Fibroblast of lung (primary cell): ENCODE data around the gene MMS22L. TPM values are rescaled to one million over a fixed set of nuclear protein-coding genes. Genes with fewer than 3 reads are reported as not detected.

Experiments
- DNase-seq, 2 donors: peaks; one replicate each; pipeline versions ENCODE4 v3.0.0 to v3.0.0-alpha.2; 2010; ENCODE audit warnings: low read depth in 2 of 2
- H2AFZ ChIP-seq: 2 replicates; pipeline ENCODE4 v1.5.1; 2012; ENCODE audit warnings: low read length, control low read depth, inconsistent platforms
- H3K27ac ChIP-seq: 2 replicates; pipeline ENCODE4 v1.5.1; 2011; ENCODE audit warnings: low read length, control low read depth; ENCODE audit not compliant: insufficient read depth
- H3K27me3 ChIP-seq: 2 replicates; pipeline ENCODE4 v1.5.1; 2011; ENCODE audit warnings: mild to moderate bottlenecking, low read length; ENCODE audit not compliant: control insufficient read depth, insufficient read depth
- H3K36me3 ChIP-seq: 2 replicates; pipeline ENCODE4 v1.5.1; 2011; ENCODE audit warnings: low read length; ENCODE audit not compliant: control insufficient read depth, insufficient read depth
- H3K4me1 ChIP-seq: 2 replicates; pipeline ENCODE4 v1.5.1; 2011; ENCODE audit warnings: low read length; ENCODE audit not compliant: control insufficient read depth, insufficient read depth; ENCODE audit errors: extremely low read depth
- H3K4me2 ChIP-seq: 2 replicates; pipeline ENCODE4 v1.5.1; 2011; ENCODE audit warnings: low read length, control low read depth; ENCODE audit not compliant: insufficient read depth; ENCODE audit errors: extremely low read depth
- H3K4me3 ChIP-seq, 4 experiments: fragments of 200-600 bp in 1 of 4; sonication (generic) in 1 of 4; replicated peaks in 1 of 4; 2 replicates each; pipeline ENCODE4 v1.5.1; 2011 to 2016; ENCODE audit warnings: low read length in 4 of 4, low read depth in 3 of 4, mild to moderate bottlenecking in 3 of 4, control low read depth in 2 of 4, inconsistent platforms in 1 of 4, mixed read lengths in 1 of 4; ENCODE audit not compliant: insufficient read depth in 1 of 4; ENCODE audit errors: control extremely low read depth in 1 of 4
- H3K79me2 ChIP-seq: 2 replicates; pipeline ENCODE4 v1.5.1; 2012; ENCODE audit warnings: mild to moderate bottlenecking, low read length, inconsistent platforms; ENCODE audit not compliant: control insufficient read depth, insufficient read depth
- H3K9ac ChIP-seq: 2 replicates; pipeline ENCODE4 v1.5.1; 2011; ENCODE audit warnings: mild to moderate bottlenecking, low read length, control low read depth; ENCODE audit not compliant: insufficient read depth
- H3K9me3 ChIP-seq: 2 replicates; pipeline ENCODE4 v1.5.1; 2012; ENCODE audit warnings: low read depth, low read length; ENCODE audit not compliant: control insufficient read depth, insufficient read depth
- H4K20me1 ChIP-seq: 2 replicates; pipeline ENCODE4 v1.5.1; 2011; ENCODE audit warnings: low read length; ENCODE audit not compliant: control insufficient read depth, insufficient read depth; ENCODE audit errors: extremely low read depth
- EZH2 ChIP-seq: IDR thresholded peaks from 2 replicates; pipeline ENCODE4 v1.5.1; 2012; ENCODE audit warnings: low read length, control low read depth, mild to moderate bottlenecking; ENCODE audit errors: missing control alignments
- polyA plus RNA-seq, 2 donors: library from polyadenylated mRNA; depleted of rRNA in 1 of 2; stranded (reverse) in 1 of 2; unstranded in 1 of 2; fragments of >200 nt; gene quantifications; 2 replicates each; pipeline ENCODE4 v1.2.1, GENCODE V29; 2011 to 2012; ENCODE audit warnings: missing spikeins in 1 of 2
- total RNA-seq: library from RNA; depleted of rRNA; stranded (reverse); fragments of >200 nt; gene quantifications from 2 replicates; pipeline ENCODE4 v1.2.1, GENCODE V29; 2014
- TF ChIP-seq, protein P1 (sequence below), 2 donors: IDR thresholded peaks in 1 of 2; conservative IDR thresholded peaks in 1 of 2; 1 replicate in 1 of 2; 2 replicates in 1 of 2; pipeline ENCODE4 v1.5.1; 2011 to 2012; ENCODE audit warnings: low read length in 2 of 2, control low read depth in 1 of 2, inconsistent platforms in 1 of 2, low read depth in 1 of 2, mild to moderate bottlenecking in 1 of 2

Gene MMS22L
- total and polyA plus RNA-seq, 2 donors (not counting 1 experiment from before 2014, with no cell fraction given) = 9.5 to 11.1 TPM

DNA sequence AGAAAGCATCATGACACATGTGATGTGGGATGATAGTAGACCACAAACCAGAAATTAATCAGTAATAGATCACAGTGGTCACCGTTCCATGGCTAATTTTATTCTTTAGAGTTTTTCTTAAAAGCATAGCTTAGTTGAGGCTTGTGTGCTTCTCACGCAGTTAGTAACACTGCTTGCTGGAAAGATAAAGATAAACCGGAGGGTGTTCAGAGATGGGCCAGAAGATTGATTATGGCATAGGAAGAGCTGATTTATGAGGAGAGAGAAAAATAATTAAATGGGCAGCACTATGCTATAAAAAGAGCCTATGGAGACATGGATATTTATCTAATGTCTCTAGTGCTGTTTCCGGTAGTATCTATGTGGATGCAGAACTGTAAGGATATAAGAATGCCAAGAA, 173.6 kb downstream of the MMS22L start:
- TF ChIP-seq, protein P1, sequence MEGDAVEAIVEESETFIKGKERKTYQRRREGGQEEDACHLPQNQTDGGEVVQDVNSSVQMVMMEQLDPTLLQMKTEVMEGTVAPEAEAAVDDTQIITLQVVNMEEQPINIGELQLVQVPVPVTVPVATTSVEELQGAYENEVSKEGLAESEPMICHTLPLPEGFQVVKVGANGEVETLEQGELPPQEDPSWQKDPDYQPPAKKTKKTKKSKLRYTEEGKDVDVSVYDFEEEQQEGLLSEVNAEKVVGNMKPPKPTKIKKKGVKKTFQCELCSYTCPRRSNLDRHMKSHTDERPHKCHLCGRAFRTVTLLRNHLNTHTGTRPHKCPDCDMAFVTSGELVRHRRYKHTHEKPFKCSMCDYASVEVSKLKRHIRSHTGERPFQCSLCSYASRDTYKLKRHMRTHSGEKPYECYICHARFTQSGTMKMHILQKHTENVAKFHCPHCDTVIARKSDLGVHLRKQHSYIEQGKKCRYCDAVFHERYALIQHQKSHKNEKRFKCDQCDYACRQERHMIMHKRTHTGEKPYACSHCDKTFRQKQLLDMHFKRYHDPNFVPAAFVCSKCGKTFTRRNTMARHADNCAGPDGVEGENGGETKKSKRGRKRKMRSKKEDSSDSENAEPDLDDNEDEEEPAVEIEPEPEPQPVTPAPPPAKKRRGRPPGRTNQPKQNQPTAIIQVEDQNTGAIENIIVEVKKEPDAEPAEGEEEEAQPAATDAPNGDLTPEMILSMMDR (conservative IDR thresholded peaks at IDR 0.05 in 1 of 2, IDR thresholded peaks at IDR 0.05 in 1 of 2; ENCODE audit: low read depth in 1 of 2, low read length in 2 of 2) = no peak
- no peak for TF ChIP-seq EZH2
- Histone ChIP-seq H2AFZ (no peak overlapping the region), H3K4me1 (no peaks in the 10 kb centered on the region), H3K9me3 (no peaks in the 10 kb centered on the region), H3K36me3 (no peaks in the 10 kb centered on the region), H3K27ac (no peak overlapping the region), H4K20me1 (no peaks in the 10 kb centered on the region), H3K4me3 (no peak overlapping the region), H3K79me2 (no peaks in the 10 kb centered on the region), H3K4me2 (no peak overlapping the region), H3K27me3 (no peaks in the 10 kb centered on the region), H3K9ac (no peak overlapping the region)
- DNase-seq = no peak

DNA sequence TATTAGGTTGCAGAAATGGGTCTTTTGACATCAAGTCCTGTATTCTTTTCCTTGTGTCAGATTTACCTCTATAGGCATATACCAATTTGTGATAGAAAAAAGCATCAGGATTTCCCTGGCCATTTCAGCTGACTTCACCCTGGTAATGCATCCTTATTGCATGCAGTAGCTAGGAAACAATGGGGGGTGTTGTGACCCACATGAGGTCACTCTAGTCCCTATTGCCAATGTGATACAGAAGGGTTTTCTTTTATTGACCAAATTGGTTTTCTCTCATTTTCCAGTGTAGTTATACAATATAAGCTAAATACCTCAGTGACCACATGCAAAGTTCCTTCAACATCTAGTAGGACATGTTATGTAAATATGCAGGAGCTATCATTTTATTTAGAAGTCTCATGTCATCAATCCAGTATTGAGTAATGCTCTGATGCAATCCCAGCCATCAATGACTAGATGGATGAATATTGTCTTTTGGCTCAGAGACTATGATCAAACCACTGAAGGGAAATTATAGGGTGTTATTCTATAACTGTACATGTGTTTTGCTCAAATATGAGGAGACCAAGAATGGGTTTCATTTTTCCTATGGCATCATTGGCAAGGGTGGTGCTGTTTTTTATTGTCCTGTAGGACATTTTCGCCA, 180.7 kb downstream of the MMS22L start:
- Histone ChIP-seq H3K27me3 (no peaks in the 10 kb centered on the region), H3K4me3 (no peak overlapping the region), H3K9ac (no peak overlapping the region), H3K9me3 (no peaks in the 10 kb centered on the region), H4K20me1 (no peaks in the 10 kb centered on the region), H3K4me2 (no peak overlapping the region), H3K27ac (no peak overlapping the region), H2AFZ (no peak overlapping the region), H3K36me3 (no peaks in the 10 kb centered on the region), H3K4me1 (no peaks in the 10 kb centered on the region), H3K79me2 (no peaks in the 10 kb centered on the region)
- TF ChIP-seq EZH2 = no peak
- TF ChIP-seq, protein P1 (conservative IDR thresholded peaks at IDR 0.05 in 1 of 2, IDR thresholded peaks at IDR 0.05 in 1 of 2; ENCODE audit: low read depth in 1 of 2, low read length in 2 of 2) = no peak
- no peak for DNase-seq

DNA sequence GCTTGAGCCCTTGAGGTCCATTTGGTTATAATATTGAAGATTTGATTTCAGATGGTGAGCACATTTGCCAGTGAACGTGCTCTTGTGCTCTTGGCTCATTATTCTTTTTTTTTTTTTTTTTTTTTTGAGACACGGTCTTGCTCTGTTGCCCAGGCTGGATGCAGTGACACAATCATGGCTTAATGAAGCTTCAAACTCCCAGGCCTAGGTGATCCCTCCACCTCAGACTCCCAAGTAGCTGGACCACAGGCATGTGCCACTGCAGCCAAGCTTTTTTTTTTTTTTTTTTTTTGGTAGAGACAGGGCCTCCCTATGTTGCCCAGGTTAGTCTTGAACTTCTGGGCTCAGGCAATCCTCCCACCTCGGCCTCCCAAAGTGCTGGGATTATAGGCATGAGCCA, 182.3 kb downstream of the MMS22L start:
- no peaks in the 10 kb centered on the region for H3K27me3 ChIP-seq
- no peaks in the 10 kb centered on the region for H3K79me2 ChIP-seq
- no peaks in the 10 kb centered on the region for H3K4me1 ChIP-seq
- no peak overlapping the region for H3K4me3 ChIP-seq
- no peaks in the 10 kb centered on the region for H3K36me3 ChIP-seq
- H2AFZ ChIP-seq = no peak overlapping the region
- TF ChIP-seq, protein P1 (conservative IDR thresholded peaks at IDR 0.05 in 1 of 2, IDR thresholded peaks at IDR 0.05 in 1 of 2; ENCODE audit: low read depth in 1 of 2, low read length in 2 of 2) = no peak
- no peak for TF ChIP-seq EZH2
- no peak overlapping the region for H3K4me2 ChIP-seq
- DNase-seq = no peak
- no peak overlapping the region for H3K27ac ChIP-seq
- H3K9me3 ChIP-seq = no peaks in the 10 kb centered on the region
- no peaks in the 10 kb centered on the region for H4K20me1 ChIP-seq
- H3K9ac ChIP-seq = no peak overlapping the region
